GM18951 (cell line): Measurements from ENCODE around the gene TSPAN4.
A peak's percentile ranks its signal among the peaks of the same experiment; 100 is the strongest.

Source experiments
- POLR2A ChIP-seq: IDR thresholded peaks from 4 replicates; pipeline ENCODE4 v1.6.1; 2011; ENCODE audit warnings: mild to moderate bottlenecking; ENCODE audit not compliant: insufficient read length, insufficient read depth; ENCODE audit errors: extremely low read depth
- in situ Hi-C: fragments of 300-500 bp; cut with MboI; formaldehyde crosslinking; loops from one replicate; pipeline ENCODE4 v1.12.0; 2022; ENCODE audit warnings: low sequenced_read_pairs, mixed read lengths, inconsistent platforms; ENCODE audit not compliant: unreplicated experiment

The TSPAN4 gene

DNA sequence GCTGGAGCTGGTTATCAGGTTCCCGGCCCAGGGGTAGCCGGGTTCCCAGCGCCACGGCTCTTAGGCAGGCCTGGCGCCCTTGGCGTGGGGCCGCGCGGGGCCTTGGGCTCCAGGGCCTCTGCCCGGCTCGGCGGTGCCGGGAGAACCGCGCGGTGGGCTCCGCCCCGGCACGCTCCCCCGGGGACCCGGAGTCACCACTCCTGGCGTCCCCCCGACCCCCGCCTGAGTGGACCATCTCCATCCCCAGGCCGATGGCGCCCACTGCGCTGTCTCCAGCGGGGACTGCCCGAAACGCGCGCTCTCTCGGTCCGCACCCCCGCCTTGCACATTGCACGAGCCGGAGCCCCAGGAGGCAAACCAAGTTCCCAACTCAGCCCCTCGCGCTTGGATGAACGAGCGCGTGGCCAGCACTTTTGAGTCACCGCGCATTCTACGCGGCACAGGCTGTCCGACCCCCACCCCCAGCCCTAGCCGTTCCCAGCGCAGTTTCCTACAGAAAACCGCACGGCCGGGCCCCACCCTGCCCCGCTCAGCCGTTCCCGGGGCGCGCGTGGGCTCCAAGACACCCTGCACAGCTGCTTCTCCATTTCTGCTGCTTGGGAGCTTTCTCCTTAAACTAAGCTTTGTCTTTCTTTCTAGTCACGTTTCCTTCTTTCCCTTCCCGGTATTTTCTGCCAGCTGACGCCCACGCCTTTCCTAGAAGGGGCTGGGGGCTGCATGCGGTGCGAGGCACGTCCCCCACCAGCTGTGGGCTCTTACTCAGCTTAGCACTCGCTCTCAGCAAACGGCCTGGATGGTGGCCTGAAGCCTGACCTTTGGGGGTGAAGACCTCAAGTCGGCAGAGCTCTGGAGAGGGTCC, 68.6 kb downstream of the TSPAN4 start:
- TF ChIP-seq POLR2A, result peak; percentile 63
- in situ Hi-C loops, result no loop called here

- in situ Hi-C loops, result no loop called here
Measured at GRCh38 chr11:911890-912219, 69.2 kb downstream of the TSPAN4 start.

GRCh38 chr11:912266-912665, 69.6 kb downstream of the TSPAN4 start:
- no peak for TF ChIP-seq POLR2A
- in situ Hi-C loops, result no loop called here

More at GRCh38 chr11:911890-912219, 69.2 kb downstream of the TSPAN4 start:
- no peak for TF ChIP-seq POLR2A

DNA sequence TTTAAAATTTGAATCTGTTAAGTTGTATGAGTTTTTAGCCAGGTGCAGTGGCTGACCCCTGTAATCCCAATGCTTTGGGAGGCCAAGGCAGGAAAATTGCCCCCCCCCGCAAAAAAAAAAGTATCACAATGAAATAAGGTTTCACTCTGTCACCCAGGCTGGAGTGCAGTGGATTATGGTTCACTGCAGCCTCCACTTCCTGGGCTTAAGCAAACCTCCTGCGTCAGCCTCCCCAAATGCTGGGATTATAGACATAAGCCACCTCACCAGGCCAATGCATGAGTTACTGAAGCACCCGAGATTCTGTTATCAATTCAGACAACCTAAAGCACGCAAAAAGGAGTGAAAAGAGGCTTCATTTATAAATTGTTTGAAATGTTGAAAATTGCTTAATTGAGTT, 70.4 kb downstream of the TSPAN4 start:
- no peak for TF ChIP-seq POLR2A
- in situ Hi-C loops, result no loop called here

- TF ChIP-seq POLR2A, result no peak
- in situ Hi-C loops, result no loop called here
Measured at GRCh38 chr11:914204-914603, 71.6 kb downstream of the TSPAN4 start.

DNA sequence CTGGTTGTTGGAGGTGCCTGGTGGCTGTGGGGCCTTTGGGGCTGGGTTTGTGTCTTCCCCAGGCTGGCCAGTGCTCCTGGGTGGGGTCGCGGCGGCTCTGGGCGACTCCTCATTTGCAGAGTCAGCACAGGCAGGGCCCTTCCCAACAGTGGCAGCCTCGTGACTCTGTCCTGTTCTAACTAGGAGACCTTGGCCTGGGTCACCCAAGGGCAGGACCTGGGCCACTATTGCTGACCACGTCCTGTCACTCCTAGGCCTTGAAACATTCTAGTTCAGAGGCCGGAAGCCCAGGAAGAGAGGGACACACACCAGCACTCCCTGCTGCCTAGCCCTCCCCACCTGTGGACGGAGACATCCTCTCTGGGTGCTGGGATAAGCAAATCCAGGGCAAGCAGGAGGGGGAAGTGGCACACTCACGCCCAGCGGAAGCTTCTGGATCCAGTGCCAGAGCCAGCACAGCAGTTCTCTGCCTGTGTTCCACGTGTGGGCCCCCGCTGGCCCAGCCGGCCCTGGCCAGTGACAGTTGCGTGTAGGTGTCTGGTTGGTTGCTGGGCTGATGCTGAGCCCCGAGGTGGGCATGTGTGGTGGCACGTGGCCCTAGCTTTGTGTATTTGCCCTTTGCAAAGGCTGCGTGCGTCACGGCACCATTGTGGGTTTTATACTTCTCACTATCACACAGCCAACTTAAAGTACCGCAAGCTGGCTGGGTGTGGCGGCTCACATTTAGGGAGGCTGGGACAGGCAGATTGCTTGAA, 72.3 kb downstream of the TSPAN4 start:
- TF ChIP-seq POLR2A, result no peak
- in situ Hi-C loops, result no loop called here
